NCI-H1694 treated with DMSO at 0.1 percent for 48 hours (cell line): Measurements from ENCODE around the gene TBC1D24.
"Not testable (repeated sequence)": the region's sequence is repeated elsewhere in the genome, so short reads cannot be mapped to it uniquely, and the experiment has no call there.

Experiments used
- DNase-seq: peaks from one replicate; lab custom pipeline; 2025; lab: John Stamatoyannopoulos, UW

The TBC1D24 gene

DNA sequence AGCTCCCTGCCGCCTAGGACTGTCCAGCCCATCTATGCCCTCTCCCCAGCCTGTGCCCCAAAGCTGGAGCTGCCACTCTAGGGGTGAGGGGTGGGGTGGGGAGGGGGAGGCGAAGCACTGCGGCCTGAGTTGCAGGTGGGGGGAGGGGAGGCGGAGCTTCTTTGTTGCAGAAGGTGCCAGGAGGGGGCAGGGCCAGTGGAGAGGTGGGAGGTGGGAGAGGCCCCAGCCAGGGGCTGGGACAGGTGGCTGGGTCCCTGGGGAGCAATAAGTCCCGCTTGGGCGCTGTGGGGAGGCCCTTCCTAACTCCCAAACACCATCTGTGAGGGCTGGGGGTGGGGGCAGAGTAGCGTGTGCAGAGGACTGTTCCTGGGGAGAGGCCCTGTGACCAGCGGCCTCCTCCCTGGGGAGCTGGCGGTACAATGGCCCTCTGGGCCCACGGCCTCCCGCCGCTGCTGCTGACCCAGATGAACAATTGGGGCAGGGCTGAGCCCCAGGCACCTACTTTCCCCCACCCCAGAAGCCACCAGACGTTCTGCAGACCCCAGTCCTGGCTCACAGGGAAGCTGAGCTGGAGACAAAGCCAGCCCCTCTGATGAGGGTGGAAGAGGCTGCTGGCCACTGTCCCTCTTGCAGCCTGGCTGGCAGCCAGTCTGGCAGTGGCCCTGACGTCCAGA is 6.1 kb upstream of the TBC1D24 start:
- peak; percentile 94 for DNase-seq

DNA sequence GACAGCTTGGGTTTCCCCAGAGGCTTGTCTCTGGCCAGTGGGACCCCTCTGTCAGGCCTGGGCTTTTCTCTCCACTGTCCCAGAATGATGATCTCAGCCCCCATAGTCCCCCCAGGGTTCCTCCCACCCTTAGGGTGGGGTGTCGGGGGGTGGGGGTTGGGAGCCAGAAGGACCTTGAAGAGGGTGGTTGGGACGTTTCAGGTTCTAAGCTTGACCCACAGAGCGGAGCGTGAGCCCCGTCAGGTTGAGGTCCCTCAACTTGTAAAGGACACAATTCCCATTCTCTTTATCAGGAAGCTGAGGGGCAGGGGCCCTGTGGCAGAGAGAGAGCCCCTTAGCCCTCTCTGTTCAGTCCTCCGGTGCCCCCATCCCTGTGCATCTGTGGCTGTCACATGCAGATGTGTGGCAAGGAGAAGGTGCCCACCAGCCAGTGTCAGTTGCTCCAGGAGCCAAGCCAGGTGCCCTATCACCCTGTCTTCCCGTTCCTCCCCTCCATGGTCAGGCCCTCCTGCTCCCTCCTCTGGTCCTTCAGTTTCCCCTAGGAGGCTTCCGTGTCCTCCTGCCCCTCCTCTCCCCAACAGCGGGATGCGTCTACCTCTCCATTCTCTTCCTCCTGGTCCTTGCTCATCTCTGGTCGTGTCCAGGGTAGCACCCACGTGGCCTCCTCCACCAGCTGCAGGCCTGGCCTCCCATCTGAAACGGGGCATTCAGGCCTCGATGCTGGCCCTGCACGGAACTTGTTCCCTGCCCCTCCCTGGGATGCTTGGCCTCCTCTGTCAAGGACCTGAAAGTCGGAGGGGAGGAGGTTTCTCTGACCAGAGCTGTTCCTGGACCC is 5.3 kb upstream of the TBC1D24 start:
- peak; percentile 39 for DNase-seq

DNA sequence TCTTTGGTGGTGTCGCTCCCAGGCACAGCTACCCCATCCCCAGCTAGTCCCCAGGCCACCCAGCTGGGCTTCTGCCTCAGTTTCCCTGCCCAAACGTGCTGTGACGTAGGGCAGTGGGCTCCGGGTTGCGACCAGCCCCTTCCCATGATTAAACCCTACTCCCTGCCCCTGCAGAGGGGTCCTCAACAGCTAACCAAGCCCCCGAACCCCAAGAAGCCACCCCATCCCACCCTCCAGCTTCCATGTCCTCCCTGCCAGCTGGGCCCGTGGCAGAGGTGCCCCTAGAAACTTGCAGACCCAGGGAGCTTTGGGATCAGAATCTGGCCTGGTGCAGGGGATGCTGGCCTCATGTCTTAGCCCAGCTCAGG is 4.7 kb upstream of the TBC1D24 start:
- no peak for DNase-seq

DNA sequence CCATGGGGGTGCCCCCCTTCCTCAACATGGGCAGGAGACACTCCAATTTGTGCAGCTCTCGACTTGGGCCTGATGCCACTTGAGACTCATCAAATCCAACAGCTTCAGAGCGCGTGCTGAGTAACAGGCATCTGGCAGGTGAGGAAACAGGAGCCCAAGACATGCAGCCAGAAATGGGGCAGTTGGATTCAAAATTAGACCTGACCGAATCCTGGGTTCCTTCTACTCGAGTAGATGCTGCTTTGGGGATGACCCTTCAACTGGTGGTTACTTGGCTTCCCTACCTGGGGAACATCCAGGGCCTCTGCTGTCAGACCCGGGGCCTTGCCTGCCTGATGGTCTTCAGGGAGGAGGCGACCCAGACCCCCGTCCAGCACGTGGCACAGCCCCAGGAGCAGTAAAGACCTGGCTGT is 4.3 kb upstream of the TBC1D24 start:
- peak; percentile 76 for DNase-seq

DNA sequence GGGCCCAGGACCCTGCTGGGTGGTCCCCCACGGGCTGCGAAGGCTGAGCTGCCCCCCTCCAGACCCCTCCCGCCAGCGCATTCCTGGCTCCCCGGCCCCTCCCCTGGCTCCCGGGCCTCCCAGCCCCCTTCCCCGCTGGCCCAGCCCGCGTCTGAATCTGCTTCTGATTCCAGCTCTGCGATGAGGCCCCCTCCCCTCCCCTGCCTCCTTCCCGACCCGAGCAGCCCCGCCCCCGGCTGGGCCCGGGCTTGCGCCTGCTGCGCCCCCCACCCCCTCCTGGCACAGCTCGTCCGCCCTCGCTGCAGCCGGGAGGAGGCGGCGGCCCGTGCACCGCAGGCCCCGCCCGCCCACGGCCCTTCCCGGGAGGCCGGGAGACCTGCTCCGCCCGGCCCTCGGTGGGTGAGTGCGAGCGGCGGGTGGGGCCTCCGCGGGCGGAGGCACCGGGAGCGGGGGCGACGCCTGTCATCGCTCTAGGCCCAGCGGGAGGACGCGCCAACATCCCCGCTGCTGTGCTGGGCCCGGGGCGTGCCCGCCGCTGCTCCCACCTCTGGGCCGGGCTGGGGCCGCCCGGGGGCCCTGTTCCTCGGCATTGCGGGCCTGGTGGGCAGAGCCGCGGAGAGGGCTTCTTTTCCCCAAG is 3.8 kb upstream of the TBC1D24 start, which contains the start of gene NTN3:
Gene NTN3 (plus strand): TSS at position 282 of the 637 bp plus-strand sequence. CDS start 405 bp downstream, outside the sequence.
- peak; percentile 76 for DNase-seq

DNA sequence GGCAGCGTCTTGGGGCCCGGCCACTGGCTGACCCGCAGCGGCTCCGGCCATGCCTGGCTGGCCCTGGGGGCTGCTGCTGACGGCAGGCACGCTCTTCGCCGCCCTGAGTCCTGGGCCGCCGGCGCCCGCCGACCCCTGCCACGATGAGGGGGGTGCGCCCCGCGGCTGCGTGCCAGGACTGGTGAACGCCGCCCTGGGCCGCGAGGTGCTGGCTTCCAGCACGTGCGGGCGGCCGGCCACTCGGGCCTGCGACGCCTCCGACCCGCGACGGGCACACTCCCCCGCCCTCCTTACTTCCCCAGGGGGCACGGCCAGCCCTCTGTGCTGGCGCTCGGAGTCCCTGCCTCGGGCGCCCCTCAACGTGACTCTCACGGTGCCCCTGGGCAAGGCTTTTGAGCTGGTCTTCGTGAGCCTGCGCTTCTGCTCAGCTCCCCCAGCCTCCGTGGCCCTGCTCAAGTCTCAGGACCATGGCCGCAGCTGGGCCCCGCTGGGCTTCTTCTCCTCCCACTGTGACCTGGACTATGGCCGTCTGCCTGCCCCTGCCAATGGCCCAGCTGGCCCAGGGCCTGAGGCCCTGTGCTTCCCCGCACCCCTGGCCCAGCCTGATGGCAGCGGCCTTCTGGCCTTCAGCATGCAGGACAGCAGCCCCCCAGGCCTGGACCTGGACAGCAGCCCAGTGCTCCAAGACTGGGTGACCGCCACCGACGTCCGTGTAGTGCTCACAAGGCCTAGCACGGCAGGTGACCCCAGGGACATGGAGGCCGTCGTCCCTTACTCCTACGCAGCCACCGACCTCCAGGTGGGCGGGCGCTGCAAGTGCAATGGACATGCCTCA is 3.1 kb upstream of the TBC1D24 start:
- no peak for DNase-seq

DNA sequence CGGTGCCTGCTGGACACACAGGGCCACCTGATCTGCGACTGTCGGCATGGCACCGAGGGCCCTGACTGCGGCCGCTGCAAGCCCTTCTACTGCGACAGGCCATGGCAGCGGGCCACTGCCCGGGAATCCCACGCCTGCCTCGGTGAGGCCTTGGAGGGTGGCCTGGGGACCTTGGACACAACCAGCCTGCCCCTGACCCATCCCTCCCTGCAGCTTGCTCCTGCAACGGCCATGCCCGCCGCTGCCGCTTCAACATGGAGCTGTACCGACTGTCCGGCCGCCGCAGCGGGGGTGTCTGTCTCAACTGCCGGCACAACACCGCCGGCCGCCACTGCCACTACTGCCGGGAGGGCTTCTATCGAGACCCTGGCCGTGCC is 2.5 kb upstream of the TBC1D24 start:
- DNase-seq = no peak

DNA sequence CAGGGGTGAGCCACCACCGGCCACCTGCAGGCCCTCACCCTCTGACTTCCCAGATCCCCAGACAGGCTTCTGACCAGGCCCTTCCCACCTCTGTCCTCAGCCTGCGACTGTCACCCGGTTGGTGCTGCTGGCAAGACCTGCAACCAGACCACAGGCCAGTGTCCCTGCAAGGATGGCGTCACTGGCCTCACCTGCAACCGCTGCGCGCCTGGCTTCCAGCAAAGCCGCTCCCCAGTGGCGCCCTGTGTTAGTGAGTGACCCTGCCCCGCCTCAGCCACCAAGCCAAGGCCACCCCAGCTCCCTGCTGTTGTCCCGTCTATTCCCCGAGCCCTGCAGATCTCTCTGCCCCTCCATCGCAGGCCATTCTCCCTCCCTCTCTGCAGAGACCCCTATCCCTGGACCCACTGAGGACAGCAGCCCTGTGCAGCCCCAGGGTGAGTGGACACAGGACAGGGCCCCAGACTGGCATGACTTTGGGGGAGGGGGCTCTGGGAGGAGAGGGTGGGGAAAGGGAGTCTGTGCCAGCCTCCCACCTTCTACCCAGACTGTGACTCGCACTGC is 2.0 kb upstream of the TBC1D24 start:
- DNase-seq = no peak

DNA sequence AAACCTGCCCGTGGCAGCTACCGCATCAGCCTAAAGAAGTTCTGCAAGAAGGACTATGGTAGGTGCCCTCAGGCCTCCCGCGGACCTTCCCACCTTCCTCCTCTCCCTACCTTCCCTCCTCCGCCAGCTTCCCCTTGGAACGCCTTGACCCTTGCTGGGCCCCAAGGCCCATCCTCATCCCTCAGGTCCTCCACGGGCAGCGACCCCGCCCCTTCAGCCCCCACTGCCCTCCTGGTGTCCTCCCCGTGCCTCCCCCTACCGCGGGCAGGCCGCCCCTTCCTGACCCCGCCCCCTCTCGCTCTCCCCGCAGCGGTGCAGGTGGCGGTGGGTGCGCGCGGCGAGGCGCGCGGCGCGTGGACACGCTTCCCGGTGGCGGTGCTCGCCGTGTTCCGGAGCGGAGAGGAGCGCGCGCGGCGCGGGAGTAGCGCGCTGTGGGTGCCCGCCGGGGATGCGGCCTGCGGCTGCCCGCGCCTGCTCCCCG is 1.4 kb upstream of the TBC1D24 start:
- DNase-seq = no peak

DNA sequence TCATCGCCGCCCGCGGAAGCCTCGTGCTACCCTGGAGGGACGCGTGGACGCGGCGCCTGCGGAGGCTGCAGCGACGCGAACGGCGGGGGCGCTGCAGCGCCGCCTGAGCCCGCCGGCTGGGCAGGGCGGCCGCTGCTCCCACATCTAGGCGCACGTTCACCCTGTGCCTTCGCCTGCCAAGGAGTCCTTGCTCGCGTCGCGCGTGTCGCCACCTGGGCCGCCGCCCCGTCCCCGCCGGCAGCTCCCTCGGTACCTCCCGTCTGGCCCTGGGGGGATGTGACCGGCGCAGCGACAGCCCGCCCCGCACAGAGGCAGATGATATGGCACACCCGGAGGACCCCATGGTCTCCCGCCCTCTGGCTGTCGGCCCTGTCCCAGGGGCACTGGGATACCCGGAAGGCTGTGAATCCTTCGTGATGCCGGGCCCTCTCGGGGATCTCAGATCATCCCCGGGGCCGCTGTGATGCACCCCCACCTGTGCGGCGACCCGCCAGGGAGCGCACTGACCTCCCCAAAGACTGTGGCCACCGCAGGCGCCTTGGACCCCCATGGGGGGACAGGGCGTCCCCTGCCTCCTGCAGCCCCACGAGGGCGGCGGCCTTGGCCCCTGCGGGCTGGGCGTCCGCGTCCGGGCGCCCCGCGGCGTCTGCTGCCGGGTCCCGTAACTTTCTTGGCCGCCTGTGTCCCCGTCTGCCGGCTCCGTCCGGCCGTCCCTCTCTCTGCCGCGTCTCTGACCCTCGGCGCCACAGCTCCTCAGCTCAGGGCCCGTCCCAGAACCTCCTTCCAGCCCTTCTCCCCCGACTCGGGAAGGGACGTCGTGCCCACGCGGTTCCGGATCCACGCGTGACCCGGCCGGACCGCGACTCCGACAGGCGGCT is 689 bp upstream of the TBC1D24 start:
- no peak for DNase-seq

DNA sequence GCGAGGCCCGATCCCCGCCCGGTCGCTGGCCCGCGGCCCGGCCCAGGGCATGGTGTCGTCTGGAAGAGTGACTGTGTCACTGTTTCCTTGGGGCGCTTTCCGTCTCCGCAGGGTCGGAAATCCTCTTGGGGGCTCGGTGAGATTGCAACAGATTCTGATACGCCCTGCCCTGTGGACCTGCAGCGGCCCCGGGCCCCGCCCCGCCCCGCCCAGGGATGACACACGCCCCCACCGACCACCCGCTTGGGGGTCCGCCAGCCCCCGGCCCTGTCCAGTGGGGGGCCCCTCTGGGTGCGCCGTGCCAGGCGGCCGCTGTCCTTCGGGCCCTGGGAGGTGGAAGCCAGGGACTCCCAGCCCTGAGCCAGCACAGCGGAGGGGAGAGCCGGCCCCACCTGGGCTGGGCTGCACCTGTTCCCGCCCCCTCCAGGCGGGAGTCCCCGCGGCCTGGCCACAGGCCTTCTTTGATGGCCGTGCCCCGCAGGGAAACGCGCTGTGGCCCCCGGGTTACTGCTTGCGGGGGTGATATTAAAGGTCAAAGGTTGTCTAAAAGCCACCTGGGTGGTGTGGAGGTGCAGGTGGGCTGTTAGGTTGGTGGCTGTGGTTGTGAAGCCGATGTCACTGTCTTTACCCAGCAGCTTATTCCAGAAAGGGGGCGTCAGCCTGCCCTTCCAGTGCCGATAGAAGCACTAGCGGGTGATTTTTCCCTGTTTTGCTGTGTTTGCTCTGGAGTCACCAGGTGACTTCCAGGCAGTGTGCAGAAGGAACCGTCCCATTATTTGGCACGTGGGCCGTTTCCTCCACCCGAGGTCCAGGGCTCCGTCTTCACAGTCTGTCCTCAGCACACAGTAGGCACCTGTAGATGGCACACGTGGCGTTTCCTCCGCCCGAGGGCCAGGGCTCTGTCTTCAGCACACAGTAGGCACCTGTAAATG is 752 bp downstream of the TBC1D24 start:
- DNase-seq = no peak

DNA sequence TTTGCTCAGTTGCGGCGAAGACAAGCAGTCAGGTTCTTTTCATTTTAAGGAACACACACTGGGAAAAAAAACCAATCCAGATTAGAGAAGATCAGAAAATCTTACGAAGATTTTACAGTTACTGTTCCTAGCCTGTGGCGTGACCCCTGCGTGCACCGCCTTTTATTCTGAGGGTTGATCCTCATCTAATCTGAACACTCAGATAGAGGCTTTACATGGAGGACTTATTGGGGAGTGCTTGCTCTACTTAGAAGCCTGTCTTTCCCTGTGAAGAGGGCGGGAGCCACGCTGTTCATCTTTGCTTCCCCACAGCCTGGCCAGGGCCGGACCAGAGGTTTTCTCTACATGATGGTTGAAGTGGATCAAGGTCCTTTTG is 1.4 kb downstream of the TBC1D24 start:
- DNase-seq = no peak

DNA sequence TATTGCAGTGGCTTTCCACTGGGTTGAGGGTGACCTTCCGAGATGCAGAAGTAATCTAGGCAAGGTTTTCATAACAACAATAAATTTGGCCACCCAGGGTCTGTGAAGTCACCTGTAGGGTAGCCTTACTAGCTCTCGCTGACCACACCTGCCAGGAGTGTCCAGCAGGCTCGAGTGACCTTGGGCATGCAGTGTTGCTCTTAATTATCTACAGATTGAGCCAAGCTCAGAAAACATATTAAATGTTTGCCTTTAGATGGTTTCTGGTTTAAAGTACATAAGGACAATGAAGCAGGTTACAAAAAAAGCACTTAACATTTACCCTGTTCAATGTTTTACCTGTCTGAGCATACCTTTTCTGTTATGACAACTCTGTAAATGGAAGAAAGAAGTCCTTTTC is 1.8 kb downstream of the TBC1D24 start:
- DNase-seq = no peak

DNA sequence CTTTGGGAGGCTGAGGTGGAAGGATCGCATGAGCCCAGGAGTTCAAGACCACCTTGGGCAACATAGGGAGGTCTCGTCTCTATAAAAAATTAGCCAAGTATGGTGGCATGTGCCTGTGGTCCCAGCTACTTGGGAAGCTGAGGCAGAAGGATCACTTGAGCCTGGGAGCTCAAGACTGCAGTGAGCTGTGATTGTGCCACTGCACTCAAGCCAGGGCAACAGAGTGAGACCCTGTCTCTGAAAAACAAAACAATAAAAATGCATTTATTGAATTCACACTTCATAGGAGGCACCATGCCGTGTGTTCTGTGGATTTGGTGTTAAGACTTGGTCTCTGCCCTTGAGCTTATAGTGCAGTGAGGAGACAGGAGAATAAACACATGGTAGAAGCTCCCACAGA is 2.4 kb downstream of the TBC1D24 start:
- no peak for DNase-seq

DNA sequence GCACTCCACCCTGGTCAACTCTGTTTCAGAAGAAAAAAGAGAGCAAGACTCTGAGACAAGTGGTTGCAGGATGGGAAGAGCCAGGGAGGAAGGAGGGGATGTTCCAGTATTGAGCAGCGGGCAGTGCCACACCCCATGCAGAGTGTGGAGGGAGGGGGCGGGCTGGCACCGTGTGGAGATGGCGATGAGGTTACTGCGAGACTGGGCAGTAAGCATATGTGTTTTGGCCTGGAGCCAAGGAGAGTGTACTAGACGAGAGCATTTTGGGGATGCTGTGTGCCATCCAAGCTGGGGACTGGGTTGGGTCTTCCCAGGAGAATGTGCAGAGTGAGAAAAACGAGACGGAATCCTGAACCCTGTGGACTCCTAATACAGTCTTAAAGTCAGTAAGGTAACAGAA is 3.4 kb downstream of the TBC1D24 start:
- no peak for DNase-seq

DNA sequence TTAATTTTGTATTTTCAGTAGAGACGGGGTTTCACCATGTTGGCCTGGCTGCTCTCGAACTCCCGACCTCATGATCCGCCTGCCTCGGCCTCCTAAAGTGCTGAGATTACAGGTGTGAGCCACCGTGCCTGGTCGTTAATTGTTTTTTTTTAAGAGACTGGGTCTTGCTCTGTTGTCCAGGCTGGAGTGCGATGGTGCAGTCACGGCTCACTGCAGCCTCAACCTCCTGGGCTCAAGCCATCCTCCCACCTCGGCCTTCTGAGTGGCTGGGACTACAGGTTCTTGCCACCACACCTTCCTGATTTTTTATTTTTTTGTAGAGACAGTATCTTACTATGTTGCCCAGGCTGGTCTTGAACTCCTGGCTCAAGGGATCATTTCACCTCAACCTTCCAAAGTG is 5.1 kb downstream of the TBC1D24 start:
- not testable (repeated sequence) for DNase-seq

DNA sequence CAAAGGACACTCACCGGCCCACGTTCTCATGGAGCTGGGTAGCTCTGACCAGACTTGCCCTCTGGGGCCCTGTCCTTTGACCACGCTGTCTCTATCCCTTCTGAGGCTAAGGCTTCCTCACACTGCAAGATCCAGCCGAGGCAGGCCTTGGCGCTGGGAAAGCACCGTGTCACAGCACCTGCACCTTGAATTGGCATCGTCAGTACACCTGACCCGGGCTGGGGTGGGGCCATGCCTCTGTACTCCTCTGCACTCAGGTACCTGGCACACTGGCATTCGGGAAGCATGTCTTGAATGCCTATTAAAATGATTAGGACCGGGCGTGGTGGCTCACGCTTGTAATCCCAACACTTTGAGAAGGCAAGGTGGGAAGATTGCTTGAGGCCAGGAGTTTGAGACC is 6.0 kb downstream of the TBC1D24 start:
- no peak for DNase-seq

DNA sequence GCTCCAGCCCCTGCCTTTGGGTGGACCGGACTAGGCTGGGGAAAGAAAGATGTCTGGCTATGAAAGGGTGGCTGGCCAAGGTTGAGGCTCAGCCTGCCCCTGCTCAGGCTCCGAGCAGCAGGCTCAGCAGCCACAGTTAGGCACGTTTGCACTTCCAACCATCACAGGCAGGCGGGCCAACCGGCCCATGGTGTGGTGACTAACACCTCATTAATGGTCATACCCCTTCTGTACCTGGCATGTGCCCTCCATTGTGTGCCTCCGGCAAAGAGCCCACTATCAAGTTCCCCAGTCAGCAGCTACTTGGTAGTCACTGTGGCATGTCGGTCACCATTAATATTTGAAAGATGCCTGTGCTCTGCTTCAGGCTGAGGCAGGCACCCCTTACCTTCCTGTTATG is 6.7 kb downstream of the TBC1D24 start:
- no peak for DNase-seq

DNA sequence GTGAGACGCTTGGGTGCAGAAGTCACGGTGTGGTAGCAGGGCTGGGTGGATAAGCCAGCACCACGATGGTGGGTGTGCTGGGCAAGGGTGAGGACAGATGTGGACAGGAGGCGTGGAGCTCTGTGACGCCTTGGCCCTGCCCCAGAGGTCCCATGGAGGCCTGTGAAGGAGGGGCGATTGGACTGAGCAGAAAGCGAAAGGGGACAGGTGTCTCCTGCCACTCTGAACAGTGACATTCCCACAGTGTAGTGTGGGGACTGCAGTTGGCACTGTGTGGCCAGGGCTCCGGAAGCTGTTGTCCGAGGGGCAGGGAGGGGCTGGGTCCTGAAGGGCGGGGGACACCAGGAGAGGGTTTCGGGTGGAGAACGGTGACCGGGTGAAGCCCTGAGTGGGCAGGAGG is 7.3 kb downstream of the TBC1D24 start:
- DNase-seq = no peak
